GM06990 (cell line): ENCODE data around the gene EIF5.

Source experiments
- DNase-seq: peaks from one replicate; pipeline ENCODE4 v3.0.0-alpha.2; 2011; ENCODE audit not compliant: insufficient read length; ENCODE audit errors: extremely low read depth
- H3K27me3 ChIP-seq: replicated peaks from 2 replicates; pipeline ENCODE4 v1.6.0; 2011; ENCODE audit warnings: low read length; ENCODE audit not compliant: control insufficient read depth, insufficient read depth
- H3K36me3 ChIP-seq: 2 replicates; pipeline ENCODE4 v1.5.1; 2011; ENCODE audit warnings: low read length; ENCODE audit not compliant: control insufficient read depth, insufficient read depth
- H3K4me3 ChIP-seq: replicated peaks from 2 replicates; pipeline ENCODE4 v1.5.1; 2011; ENCODE audit warnings: low read depth, mild to moderate bottlenecking, control low read depth, low read length
- TF ChIP-seq, protein P1 (sequence below): IDR thresholded peaks from 2 replicates; pipeline ENCODE4 v1.5.1; 2011; ENCODE audit warnings: low read length, control low read depth, mild to moderate bottlenecking, inconsistent platforms; ENCODE audit not compliant: insufficient read depth, poor library complexity, severe bottlenecking

Gene EIF5

DNA sequence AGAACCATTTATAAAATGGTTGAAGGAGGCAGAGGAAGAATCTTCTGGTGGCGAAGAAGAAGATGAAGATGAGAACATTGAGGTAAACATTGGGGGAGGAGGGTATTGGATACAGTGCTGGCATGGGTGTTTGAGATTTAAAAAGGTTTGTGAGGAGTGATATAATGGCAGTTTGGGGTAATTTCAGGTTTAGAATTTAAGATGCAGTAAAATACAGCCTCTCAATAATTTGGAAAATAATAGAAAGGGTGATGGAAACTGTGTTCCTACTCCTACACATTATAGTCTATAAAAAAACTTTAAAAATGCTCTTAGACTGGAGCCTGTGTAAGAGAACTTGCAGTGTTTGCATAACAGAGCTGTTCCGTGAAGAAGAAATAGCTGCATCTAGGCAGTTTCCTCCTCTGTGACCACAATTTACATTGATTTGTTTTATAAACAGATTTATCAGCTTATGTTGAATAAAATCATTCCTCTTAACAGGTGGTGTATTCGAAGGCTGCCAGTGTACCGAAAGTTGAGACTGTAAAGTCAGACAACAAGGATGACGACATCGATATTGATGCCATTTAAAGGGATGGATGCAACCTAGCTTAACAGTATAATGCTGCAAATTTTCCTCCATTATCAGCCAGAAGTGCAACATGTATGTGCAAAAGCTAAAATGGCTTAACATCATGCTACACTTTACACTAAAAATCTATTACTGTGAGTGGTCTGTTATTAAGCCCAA, 6.6 kb downstream of the EIF5 start:
- TF ChIP-seq, protein P1, sequence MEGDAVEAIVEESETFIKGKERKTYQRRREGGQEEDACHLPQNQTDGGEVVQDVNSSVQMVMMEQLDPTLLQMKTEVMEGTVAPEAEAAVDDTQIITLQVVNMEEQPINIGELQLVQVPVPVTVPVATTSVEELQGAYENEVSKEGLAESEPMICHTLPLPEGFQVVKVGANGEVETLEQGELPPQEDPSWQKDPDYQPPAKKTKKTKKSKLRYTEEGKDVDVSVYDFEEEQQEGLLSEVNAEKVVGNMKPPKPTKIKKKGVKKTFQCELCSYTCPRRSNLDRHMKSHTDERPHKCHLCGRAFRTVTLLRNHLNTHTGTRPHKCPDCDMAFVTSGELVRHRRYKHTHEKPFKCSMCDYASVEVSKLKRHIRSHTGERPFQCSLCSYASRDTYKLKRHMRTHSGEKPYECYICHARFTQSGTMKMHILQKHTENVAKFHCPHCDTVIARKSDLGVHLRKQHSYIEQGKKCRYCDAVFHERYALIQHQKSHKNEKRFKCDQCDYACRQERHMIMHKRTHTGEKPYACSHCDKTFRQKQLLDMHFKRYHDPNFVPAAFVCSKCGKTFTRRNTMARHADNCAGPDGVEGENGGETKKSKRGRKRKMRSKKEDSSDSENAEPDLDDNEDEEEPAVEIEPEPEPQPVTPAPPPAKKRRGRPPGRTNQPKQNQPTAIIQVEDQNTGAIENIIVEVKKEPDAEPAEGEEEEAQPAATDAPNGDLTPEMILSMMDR, result no peak
- no peaks in the 10 kb centered on the region for H3K27me3 ChIP-seq
- H3K4me3 ChIP-seq, result no peak overlapping the region
- H3K36me3 ChIP-seq, result peaks cover 54% of the 10 kb centered on the region
- DNase-seq, result no peak

DNA sequence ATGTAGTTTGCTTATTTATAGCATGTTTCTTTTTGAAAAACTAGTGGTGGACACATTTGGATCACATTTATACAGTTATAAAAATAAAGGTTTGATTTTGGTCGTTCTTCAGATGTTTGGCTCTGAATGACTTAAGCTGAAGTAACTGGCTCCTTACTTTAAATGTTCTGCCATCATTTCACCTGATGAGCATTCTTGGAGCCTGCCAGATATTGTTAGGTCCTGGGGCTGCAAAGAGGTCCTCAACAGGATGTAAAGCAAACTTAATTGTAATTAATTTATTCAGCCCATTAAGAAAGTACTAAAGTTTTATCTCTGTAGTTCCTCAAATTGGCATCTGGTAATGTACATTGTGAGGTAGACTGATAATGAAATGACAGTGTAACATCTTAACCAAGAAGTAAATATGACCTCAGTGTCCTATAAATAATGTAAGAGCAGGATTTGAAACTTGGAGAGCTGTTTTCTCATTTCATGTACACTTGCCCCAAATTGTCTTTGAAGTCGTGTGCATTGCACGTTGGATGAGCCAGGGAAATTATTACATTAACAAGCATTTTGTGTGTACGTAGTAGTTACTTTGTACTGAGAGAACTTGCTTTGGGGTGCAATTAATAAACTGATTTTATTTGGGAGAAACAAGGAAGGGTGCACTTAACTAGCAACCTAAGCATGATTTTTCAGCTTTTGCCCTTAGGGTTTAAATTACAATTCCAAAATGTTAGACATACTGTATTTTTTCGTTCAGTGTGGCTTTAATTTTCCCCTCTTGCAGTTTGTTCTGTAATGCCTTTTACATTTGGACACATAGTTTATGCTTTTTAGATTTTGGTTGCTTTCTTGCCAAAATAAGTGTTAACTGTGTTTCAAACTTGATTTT, 7.5 kb downstream of the EIF5 start:
- TF ChIP-seq, protein P1, result no peak
- no peaks in the 10 kb centered on the region for H3K27me3 ChIP-seq
- DNase-seq, result no peak
- no peak overlapping the region for H3K4me3 ChIP-seq
- H3K36me3 ChIP-seq, result peaks cover 47% of the 10 kb centered on the region

DNA sequence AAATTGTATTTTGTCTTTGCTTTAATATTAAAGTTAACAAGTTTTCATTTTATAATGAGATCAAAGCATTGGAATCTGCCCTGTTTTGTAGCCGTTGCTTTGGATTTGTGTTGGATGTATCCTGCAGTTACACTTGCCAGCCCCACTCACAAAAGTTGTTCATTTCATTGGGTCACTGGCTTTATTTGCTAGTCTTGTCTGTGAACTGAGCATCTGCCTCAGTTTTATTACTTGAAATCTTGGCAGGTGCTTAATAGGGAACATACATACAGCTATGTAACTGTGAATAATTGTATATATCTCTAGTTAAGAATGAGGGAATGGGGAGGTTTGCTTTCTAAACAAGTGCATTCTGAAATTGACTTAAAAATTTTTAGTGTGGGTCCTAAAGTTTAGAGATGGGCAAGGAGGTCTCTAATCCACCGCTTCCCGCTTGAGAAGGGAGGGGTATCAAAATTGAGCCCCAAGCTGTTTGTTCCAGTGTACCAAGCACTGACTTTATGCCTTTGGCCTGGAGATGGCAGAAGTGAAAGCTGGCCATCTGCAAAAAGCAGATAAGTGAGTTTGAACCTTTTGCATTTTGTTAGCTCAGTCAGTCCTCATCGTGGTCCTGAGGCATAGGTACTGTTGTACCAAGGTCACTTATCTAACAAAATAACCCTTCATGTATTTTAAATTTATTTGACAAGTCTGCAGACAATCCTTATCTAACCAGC, 9.3 kb downstream of the EIF5 start:
- Histone ChIP-seq H3K4me3 (no peak overlapping the region), H3K27me3 (no peaks in the 10 kb centered on the region), H3K36me3 (peaks cover 35% of the 10 kb centered on the region)
- no peak for DNase-seq
- TF ChIP-seq, protein P1, result no peak

DNA sequence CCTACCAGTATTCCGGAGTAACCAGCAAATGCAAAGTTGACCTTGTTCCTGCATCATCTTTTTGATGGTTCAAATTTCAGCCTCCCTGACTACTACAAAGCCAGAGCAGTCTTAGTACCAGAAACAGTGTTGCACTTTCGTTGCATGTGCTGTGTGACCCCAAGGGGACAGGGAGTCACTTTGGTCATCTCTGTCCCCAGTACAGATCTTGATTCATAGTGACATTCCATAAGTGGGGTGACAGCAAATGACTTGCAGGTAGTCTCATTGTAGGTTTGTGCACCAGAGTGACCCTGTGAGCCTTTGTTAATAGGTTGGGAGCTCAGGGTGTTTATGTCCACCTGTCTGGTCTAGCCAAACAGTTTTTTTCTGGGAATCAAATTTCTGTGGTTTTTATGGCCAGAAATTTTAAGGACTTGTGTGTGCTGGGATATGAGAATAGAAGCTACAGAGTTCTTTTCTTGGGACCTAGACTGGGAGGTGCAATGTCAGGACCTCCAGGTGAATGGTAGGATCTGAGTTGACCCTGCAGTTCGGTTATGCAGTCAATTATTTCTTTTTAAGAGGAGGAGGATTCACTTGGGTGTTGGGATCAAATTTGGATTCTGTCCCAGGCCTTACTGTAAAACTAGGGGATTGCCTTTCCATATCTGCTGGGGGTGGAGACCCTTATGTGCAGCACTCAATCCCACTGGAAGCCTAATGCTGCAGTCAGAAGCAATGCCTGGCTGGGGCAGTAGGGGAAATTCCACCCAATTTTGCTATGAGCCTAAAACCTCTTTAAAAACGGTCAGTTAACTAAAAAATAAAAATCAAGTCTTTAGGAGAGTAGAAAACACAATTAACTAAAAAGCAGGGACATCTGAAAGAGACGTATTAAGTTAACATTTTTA, 10.1 kb downstream of the EIF5 start:
- TF ChIP-seq, protein P1, result no peak
- H3K36me3 ChIP-seq, result peaks cover 31% of the 10 kb centered on the region
- DNase-seq, result no peak
- H3K27me3 ChIP-seq, result no peaks in the 10 kb centered on the region
- H3K4me3 ChIP-seq, result no peak overlapping the region

DNA sequence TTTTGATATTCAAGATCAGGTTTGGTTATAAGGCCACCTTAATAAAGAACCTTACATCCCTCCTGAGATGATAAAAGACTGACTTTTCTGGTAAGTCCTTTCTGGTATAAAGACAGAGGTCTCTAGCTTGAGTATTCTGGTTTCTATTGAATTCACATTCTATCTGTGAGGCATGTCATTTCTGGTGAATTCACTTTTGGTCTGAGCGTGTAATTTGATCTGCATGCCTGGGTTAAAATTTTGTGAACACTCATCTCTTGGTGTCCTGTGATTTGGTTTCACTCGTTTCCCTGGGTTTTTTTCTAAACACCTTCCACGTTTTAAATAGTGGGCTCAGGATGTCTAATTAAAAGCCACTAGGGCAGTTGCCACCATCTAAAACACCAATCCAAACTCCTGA, 12.2 kb downstream of the EIF5 start:
- Histone ChIP-seq H3K36me3 (peaks cover 18% of the 10 kb centered on the region), H3K4me3 (no peak overlapping the region), H3K27me3 (no peaks in the 10 kb centered on the region)
- no peak for DNase-seq
- TF ChIP-seq, protein P1, result no peak
